ENCODE results near the gene GALE. TPM values are rescaled to one million over a fixed set of nuclear protein-coding genes. Genes with fewer than 3 reads are reported as not detected.

The GALE gene
- total and polyA plus RNA-seq, 2 of the 13 experiments (the other 11 are each of a cell fraction or from before 2014, with no cell fraction given): 85.2 to 88.4 TPM

- no peak for TF ChIP-seq KIAA2018 (CRISPR knock-in tag; IDR thresholded peaks at IDR 0.05; ENCODE audit: borderline replicate concordance)
- no peak for TF ChIP-seq TAF15 (IDR thresholded peaks at IDR 0.05; ENCODE audit: low read depth, low read length, poor library complexity, severe bottlenecking)
- no peak for TF ChIP-seq TOPORS (CRISPR knock-in tag; IDR thresholded peaks at IDR 0.05)
- TF ChIP-seq ATF3 (CRISPR knock-in tag; IDR thresholded peaks at IDR 0.05): no peak
- no peak for TF ChIP-seq AFF4 (CRISPR knock-in tag; IDR thresholded peaks at IDR 0.05)
- TF ChIP-seq ZBTB1 (CRISPR knock-in tag; IDR thresholded peaks at IDR 0.05; ENCODE audit: borderline replicate concordance): no peak
- TF ChIP-seq SKI (IDR thresholded peaks at IDR 0.05; ENCODE audit: partially characterized antibody): no peak
- TF ChIP-seq ZNF207 (IDR thresholded peaks at IDR 0.05; ENCODE audit: borderline replicate concordance): no peak
- no peak for TF ChIP-seq ZNF737 (CRISPR knock-in tag; IDR thresholded peaks at IDR 0.05; ENCODE audit: borderline replicate concordance)
- no peak for TF ChIP-seq ZBTB46 (CRISPR knock-in tag; IDR thresholded peaks at IDR 0.05; ENCODE audit: borderline replicate concordance)
- TF ChIP-seq ZNF383 (CRISPR knock-in tag; IDR thresholded peaks at IDR 0.05; ENCODE audit: borderline replicate concordance): no peak
- no peak for TF ChIP-seq MBNL3 (CRISPR knock-in tag; conservative IDR thresholded peaks at IDR 0.05)
- TF ChIP-seq ZNF660 (CRISPR knock-in tag; IDR thresholded peaks at IDR 0.05; ENCODE audit: borderline replicate concordance, low read depth): no peak
Observed at GRCh38 chr1:23797478-23798448, 2.8 kb downstream of the GALE start (continued).
